Naive thymus-derived CD4-positive, alpha-beta T cell (primary cell): ENCODE measurements around the gene IL17A. TPM values are rescaled to one million over a fixed set of nuclear protein-coding genes. Genes with fewer than 3 reads are reported as not detected.

Experiments used
- ATAC-seq: fragments of 150-1000 bp; cut with Tn5 transposase; 2 replicates; pipeline ENCODE4 v1.10.0; 2021; ENCODE audit warnings: mild to moderate bottlenecking, moderate library complexity
- CTCF ChIA-PET: fragments of 350-600 bp; sonication (Branson Sonifier 250); formaldehyde crosslinking; loops from one replicate; lab custom pipeline; 2021; ENCODE audit warnings: antibody characterized with exemption; lab: Charles Lee
- POLR2A ChIA-PET: fragments of 350-600 bp; sonication (Branson Sonifier 250); formaldehyde crosslinking; loops from one replicate; lab custom pipeline; 2021; ENCODE audit warnings: antibody characterized with exemption, inconsistent platforms; lab: Charles Lee
- DNase-seq, 9 donors: peaks; one replicate each; pipeline versions ENCODE4 v3.0.0 to v3.0.0-alpha.2; 2020 to 2022; ENCODE audit warnings: mixed read lengths in 1 of 9
- H3K27ac ChIP-seq: one replicate; pipeline ENCODE4 v1.7.0; 2013; ENCODE audit warnings: mild to moderate bottlenecking, low read depth, low read length, moderate library complexity
- H3K27me3 ChIP-seq, 2 donors: one replicate each; pipeline ENCODE4 v1.7.0; 2013; ENCODE audit warnings: low read length in 2 of 2, mild to moderate bottlenecking in 2 of 2, moderate library complexity in 2 of 2; ENCODE audit not compliant: control insufficient read depth in 2 of 2, insufficient read depth in 2 of 2
- H3K36me3 ChIP-seq, 3 experiments: 1 replicate in 2 of 3; 2 replicates in 1 of 3; pipeline ENCODE4 v1.7.0; 2013; ENCODE audit warnings: low read length in 3 of 3, mild to moderate bottlenecking in 3 of 3, moderate library complexity in 1 of 3; ENCODE audit not compliant: insufficient read depth in 3 of 3, control insufficient read depth in 2 of 3
- H3K4me1 ChIP-seq, 2 donors: one replicate each; pipeline ENCODE4 v1.7.0; 2013; ENCODE audit warnings: low read length in 2 of 2, mild to moderate bottlenecking in 2 of 2, moderate library complexity in 1 of 2; ENCODE audit not compliant: control insufficient read depth in 2 of 2, insufficient read depth in 2 of 2
- H3K4me3 ChIP-seq: 2 replicates; pipeline ENCODE4 v1.7.0; 2013; ENCODE audit warnings: mild to moderate bottlenecking, low read length
- H3K9me3 ChIP-seq, 3 experiments: 1 replicate in 2 of 3; 2 replicates in 1 of 3; pipeline ENCODE4 v1.7.0; 2013; ENCODE audit warnings: low read length in 3 of 3; ENCODE audit not compliant: control insufficient read depth in 2 of 3
- H3K27ac Mint-ChIP-seq, 9 donors: one replicate each; pipeline ENCODE4 v1.8.0; 2020 to 2022; ENCODE audit warnings: mixed read lengths in 9 of 9, mild to moderate bottlenecking in 8 of 9, moderate library complexity in 5 of 9, inconsistent platforms in 2 of 9
- H3K27me3 Mint-ChIP-seq, 5 donors: one replicate each; pipeline ENCODE4 v1.8.0; 2021 to 2022; ENCODE audit warnings: mixed read lengths in 5 of 5, mild to moderate bottlenecking in 1 of 5
- H3K36me3 Mint-ChIP-seq, 5 donors: one replicate each; pipeline ENCODE4 v1.8.0; 2020 to 2022; ENCODE audit warnings: mixed read lengths in 5 of 5, mild to moderate bottlenecking in 3 of 5, inconsistent platforms in 1 of 5
- H3K4me1 Mint-ChIP-seq, 7 donors: one replicate each; pipeline ENCODE4 v1.8.0; 2020 to 2022; ENCODE audit warnings: mixed read lengths in 7 of 7, mild to moderate bottlenecking in 3 of 7, inconsistent platforms in 1 of 7
- H3K4me3 Mint-ChIP-seq, 10 donors: one replicate each; pipeline ENCODE4 v1.8.0; 2020 to 2022; ENCODE audit warnings: mild to moderate bottlenecking in 10 of 10, mixed read lengths in 10 of 10, moderate library complexity in 6 of 10, inconsistent platforms in 2 of 10
- H3K9me3 Mint-ChIP-seq, 11 donors: one replicate each; pipeline ENCODE4 v1.8.0; 2020 to 2022; ENCODE audit warnings: mixed read lengths in 11 of 11, mild to moderate bottlenecking in 4 of 11, inconsistent platforms in 1 of 11, moderate library complexity in 1 of 11
- intact Hi-C, 2 donors: fragments of 100-400 bp; cut with micrococcal nuclease; formaldehyde crosslinking; loops; one replicate each; pipeline ENCODE4 v1.15.1; 2023
- polyA plus RNA-seq, 2 donors: library from polyadenylated mRNA; unstranded; fragments of 300-500 nt; fragmentation: Illumina TruSeq; gene quantifications; one replicate each; pipeline ENCODE4 v1.2.3, GENCODE V29; 2021
- total RNA-seq, 6 experiments: library from RNA in 5 of 6; stranded (reverse) in 5 of 6; gene quantifications; 1 replicate in 5 of 6; 2 replicates in 1 of 6; pipeline ENCODE4 v1.2.3 and lab custom pipeline; 2021 to 2026

Gene IL17A
- total and polyA plus RNA-seq, 7 experiments from 2014 or later = not detected

DNA sequence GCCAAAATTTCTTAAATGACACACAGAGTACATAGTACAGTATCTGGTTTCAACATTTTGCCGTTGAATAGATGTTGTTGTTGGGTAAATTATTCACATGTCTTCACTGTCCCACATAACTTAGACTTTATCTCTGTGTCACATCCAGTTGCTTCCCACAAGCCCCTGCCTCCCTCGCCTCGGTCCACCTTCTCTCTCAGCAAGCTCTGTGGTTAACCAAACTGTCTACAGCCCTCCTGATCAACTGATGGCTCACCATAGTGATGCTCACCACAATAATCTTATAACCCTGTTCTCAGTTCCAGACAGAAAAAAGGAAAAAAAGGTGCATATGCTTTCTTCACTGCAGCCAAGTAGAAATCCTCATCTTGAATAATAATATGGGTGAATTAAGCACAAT, 35.1 kb downstream of the IL17A start:
- peaks cover 0 to 54% (median 3%) of the 10 kb centered on the region in 5 donors for H3K27me3 Mint-ChIP-seq
- POLR2A ChIA-PET = no interaction called here
- peaks cover 0 to 13% (median 6%) of the 10 kb centered on the region in 7 donors for H3K4me1 Mint-ChIP-seq
- H3K27me3 ChIP-seq = no peaks in the 10 kb centered on the region
- H3K36me3 ChIP-seq = no peaks in the 10 kb centered on the region
- no peaks in the 10 kb centered on the region for H3K9me3 Mint-ChIP-seq
- no peaks in the 10 kb centered on the region for H3K4me1 ChIP-seq
- no peak overlapping the region for H3K4me3 ChIP-seq
- intact Hi-C loops = no loop called here
- H3K36me3 Mint-ChIP-seq = no peaks in the 10 kb centered on the region
- CTCF ChIA-PET = no interaction called here
- no peak overlapping the region for H3K27ac Mint-ChIP-seq
- ATAC-seq (peak; percentile 20), DNase-seq (peak in 1 of 9 donors; percentile 48)
- no peak overlapping the region for H3K27ac ChIP-seq
- H3K4me3 Mint-ChIP-seq = peak overlapping the region in 1 of 10 donors; percentile 13
- H3K9me3 ChIP-seq = no peaks in the 10 kb centered on the region

DNA sequence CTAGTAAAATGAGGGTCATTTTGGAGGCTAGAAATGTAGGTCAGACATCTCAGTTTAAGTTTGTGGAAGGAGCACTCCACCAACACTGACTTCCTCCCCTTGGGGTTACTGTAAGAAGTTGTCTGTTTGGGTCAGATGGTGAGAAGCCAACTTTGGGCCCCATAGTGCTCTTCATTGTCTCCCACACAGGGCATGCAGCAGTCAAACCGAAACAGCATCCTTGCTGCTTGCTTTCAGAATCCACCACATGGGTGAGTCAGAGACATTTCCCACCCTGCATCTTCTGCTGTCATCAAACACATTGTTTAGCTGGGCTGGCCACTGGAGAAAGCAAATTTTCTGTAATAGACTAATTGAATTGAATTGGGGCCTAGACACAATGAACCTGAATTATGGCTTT, 41.3 kb downstream of the IL17A start:
- POLR2A ChIA-PET = no interaction called here

DNA sequence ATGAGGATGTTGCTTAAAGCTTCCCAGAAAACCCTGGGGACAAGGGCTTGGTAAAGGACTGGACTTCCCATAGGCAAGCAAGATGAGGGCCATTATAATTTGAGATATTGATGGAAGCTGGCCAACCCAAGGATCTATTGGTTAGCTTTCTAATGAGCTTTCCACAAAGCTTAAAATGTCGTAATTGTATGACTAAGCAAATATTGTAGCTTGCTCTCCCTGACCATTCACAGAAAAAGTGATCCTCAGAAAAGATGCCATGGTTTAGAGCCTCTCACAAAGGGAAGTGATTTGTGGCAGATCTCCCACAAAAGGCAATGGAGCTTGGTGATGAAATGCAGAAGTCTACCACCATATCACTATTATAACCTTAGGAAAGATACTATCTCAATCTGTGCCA, 44.5 kb downstream of the IL17A start:
- H3K27me3 ChIP-seq = peaks cover 0 to 4% of the 10 kb centered on the region in 2 donors
- no peak overlapping the region for H3K27ac ChIP-seq
- Mint-ChIP-seq H3K4me1 (peaks cover 0 to 43% (median 0%) of the 10 kb centered on the region in 7 donors), H3K4me3 (no peak overlapping the region), H3K27ac (no peak overlapping the region), H3K9me3 (no peaks in the 10 kb centered on the region), H3K27me3 (peaks cover under 1 to 53% (median 2%) of the 10 kb centered on the region in 5 donors), H3K36me3 (peaks cover 0 to 4% (median 0%) of the 10 kb centered on the region in 5 donors)
- intact Hi-C loops = no loop called here
- ChIA-PET POLR2A (no interaction called here), CTCF (no interaction called here)
- no peak overlapping the region for H3K4me3 ChIP-seq
- H3K9me3 ChIP-seq = no peaks in the 10 kb centered on the region
- ATAC-seq (no peak), DNase-seq (no peak)
- H3K4me1 ChIP-seq = peaks cover 0 to 4% of the 10 kb centered on the region in 2 donors
- H3K36me3 ChIP-seq = no peaks in the 10 kb centered on the region

More for the DNA sequence above, 41.3 kb downstream of the IL17A start:
- Mint-ChIP-seq H3K4me1 (peaks cover 0 to 42% (median 3%) of the 10 kb centered on the region in 7 donors), H3K9me3 (no peaks in the 10 kb centered on the region), H3K27ac (peak overlapping the region in 1 of 9 donors; percentile 60), H3K4me3 (peak overlapping the region in 1 of 10 donors; percentile 31), H3K27me3 (peaks cover 0 to 50% (median 3%) of the 10 kb centered on the region in 5 donors), H3K36me3 (peaks cover 0 to 4% (median 0%) of the 10 kb centered on the region in 5 donors)
- Histone ChIP-seq H3K9me3 (no peaks in the 10 kb centered on the region), H3K27ac (no peak overlapping the region), H3K4me1 (peaks cover 0 to 4% of the 10 kb centered on the region in 2 donors), H3K4me3 (no peak overlapping the region), H3K27me3 (peaks cover 0 to 4% of the 10 kb centered on the region in 2 donors), H3K36me3 (no peaks in the 10 kb centered on the region)
- DNase-seq = peak in 1 of 9 donors; percentile 68
- CTCF ChIA-PET = no interaction called here
- intact Hi-C loops = loop anchor here in 1 of 2 donors (2.0 to 5.0 kb wide), 2 partner anchors 65 to 165 kb away; no protein-coding TSS in a partner anchor
- ATAC-seq = no peak

DNA sequence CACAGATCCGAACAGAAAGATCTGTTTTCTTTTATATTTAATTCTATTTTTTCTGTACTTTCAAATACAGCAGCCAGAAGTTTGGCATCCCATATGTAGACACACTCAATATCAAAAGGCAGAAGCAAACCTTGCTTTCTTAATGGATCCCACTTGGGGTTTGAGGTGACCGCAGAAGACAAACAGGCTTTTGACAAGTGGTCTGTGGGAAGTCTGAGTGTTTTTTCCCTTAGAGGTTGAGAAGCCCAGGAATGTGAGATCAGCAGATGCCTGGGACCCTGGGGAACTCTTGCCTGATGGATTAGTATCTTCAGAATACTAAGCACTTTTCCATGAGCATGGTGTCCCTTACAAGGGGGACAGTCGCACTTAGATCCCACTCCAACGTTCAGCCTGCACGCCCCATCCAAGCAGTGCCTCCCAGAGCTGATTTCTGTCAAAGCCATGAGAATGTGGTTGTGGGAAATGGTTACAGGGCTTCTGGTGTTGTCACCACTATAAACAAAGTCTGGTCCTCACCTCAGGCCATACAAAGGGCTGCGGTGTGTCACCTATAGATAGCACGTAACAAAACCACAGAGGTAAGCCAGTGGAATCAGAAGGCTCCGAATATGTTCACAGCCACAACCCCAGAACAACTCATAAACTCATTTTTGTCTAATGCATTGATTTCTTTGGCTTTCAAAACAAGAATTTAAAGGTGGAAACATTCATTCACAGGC, 45.4 kb downstream of the IL17A start:
- POLR2A ChIA-PET = interaction anchor here (0.6 kb wide), 1 partner anchor 283 kb away, joined by 3 read pairs; no protein-coding TSS in a partner anchor
- no peak for ATAC-seq
- no peak overlapping the region for H3K27ac Mint-ChIP-seq

DNA sequence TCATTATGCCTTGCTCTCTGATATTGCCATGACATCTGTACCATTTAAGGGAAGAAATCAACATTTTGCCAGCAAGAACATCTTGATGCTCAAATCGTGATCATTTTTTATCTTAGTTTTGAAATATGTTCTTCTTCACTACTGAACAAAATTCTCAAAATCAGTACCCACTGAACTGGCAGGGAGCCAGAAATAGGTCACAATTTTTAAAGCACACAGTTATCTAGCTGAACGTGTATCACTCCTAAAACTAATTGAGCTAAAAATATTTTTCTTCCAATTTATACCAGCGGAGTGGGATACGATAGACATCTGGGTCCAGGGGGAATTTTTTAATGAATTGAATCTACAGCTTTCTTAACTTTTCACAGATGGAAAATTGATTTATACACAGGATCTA, 46.8 kb downstream of the IL17A start:
- no peak overlapping the region for H3K4me3 Mint-ChIP-seq
- H3K27ac ChIP-seq = no peak overlapping the region
- H3K27ac Mint-ChIP-seq = no peak overlapping the region
- CTCF ChIA-PET = no interaction called here
- H3K27me3 ChIP-seq = peaks cover 0 to 4% of the 10 kb centered on the region in 2 donors
- H3K4me1 Mint-ChIP-seq = peaks cover 0 to 31% (median 0%) of the 10 kb centered on the region in 7 donors
- H3K27me3 Mint-ChIP-seq = peaks cover 8 to 72% (median 11%) of the 10 kb centered on the region in 5 donors
- DNase-seq = no peak
- H3K36me3 Mint-ChIP-seq = peaks cover 0 to 4% (median 0%) of the 10 kb centered on the region in 5 donors
- H3K9me3 ChIP-seq = no peaks in the 10 kb centered on the region
- POLR2A ChIA-PET = no interaction called here
- no peaks in the 10 kb centered on the region for H3K9me3 Mint-ChIP-seq
- H3K4me3 ChIP-seq = no peak overlapping the region
- no peak for ATAC-seq
- no peaks in the 10 kb centered on the region for H3K36me3 ChIP-seq
- intact Hi-C loops = no loop called here
- peaks cover 0 to 4% of the 10 kb centered on the region in 2 donors for H3K4me1 ChIP-seq

More for the DNA sequence above, 45.4 kb downstream of the IL17A start:
- peaks cover 0 to 4% of the 10 kb centered on the region in 2 donors for H3K4me1 ChIP-seq
- no peaks in the 10 kb centered on the region for H3K36me3 ChIP-seq
- H3K4me3 ChIP-seq = no peak overlapping the region
- H3K27ac ChIP-seq = no peak overlapping the region
- Mint-ChIP-seq H3K4me3 (no peak overlapping the region), H3K9me3 (no peaks in the 10 kb centered on the region), H3K4me1 (peaks cover 0 to 43% (median 0%) of the 10 kb centered on the region in 7 donors), H3K27me3 (peaks cover 5 to 61% (median 8%) of the 10 kb centered on the region in 5 donors), H3K36me3 (peaks cover 0 to 4% (median 0%) of the 10 kb centered on the region in 5 donors)
- intact Hi-C loops = no loop called here
- peaks cover 0 to 4% of the 10 kb centered on the region in 2 donors for H3K27me3 ChIP-seq
- CTCF ChIA-PET = no interaction called here
- H3K9me3 ChIP-seq = no peaks in the 10 kb centered on the region
- DNase-seq = peak in 1 of 9 donors; percentile 46

DNA sequence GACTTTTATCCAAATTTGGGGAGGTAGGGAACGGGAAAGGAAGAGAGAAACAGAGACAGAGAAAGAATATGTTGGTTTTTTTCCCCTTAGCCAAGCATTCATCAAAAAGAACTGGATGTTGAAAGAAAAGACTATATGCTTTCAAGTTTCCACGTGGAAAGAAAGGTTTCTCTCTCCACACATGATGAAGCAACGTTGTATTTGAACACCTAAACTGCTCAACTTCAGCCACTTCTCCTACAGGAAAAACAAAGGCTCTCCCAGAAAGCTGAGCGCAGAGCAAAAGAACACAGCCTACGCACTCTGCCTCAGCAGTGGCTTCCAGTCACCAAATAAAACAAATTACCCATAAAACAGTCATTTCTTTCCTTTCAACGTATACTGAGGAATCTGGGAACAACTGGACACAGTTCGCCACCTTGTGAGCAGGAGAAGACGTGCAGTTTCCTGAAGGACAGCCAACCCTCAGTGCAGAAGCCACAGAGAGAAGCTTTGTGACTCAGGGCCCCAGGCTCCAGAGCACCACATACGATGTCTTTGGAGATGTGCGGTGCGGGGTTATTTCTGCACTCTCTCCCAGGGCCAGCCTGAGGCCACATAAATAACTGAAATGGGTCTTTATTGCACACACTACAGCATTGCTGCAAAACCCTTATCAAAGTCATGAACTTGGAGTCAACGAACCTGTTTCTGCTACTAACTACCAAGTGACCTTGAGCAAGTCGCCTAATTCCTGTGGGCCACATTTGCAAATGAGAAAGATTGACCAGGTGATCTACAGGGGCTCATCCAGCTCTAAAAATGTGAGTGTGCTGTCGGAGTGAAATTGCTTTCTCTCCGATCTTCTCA, 48.0 kb downstream of the IL17A start:
- DNase-seq = no peak
- peaks cover 0 to 4% (median 0%) of the 10 kb centered on the region in 5 donors for H3K36me3 Mint-ChIP-seq
- peaks cover 0 to 4% of the 10 kb centered on the region in 2 donors for H3K4me1 ChIP-seq
- no peaks in the 10 kb centered on the region for H3K9me3 Mint-ChIP-seq
- ATAC-seq = no peak
- no peak overlapping the region for H3K27ac ChIP-seq
- peaks cover 0 to 4% of the 10 kb centered on the region in 2 donors for H3K27me3 ChIP-seq
- H3K4me3 ChIP-seq = no peak overlapping the region
- CTCF ChIA-PET = no interaction called here
- no peaks in the 10 kb centered on the region for H3K9me3 ChIP-seq
- intact Hi-C loops = loop anchor here in 1 of 2 donors (1.0 kb wide), 2 partner anchors 21 to 71 kb away; no protein-coding TSS in a partner anchor
- POLR2A ChIA-PET = no interaction called here
- H3K27ac Mint-ChIP-seq = no peak overlapping the region
- no peaks in the 10 kb centered on the region for H3K36me3 ChIP-seq
- no peak overlapping the region for H3K4me3 Mint-ChIP-seq
- peaks cover 8 to 74% (median 11%) of the 10 kb centered on the region in 5 donors for H3K27me3 Mint-ChIP-seq
- peaks cover 0 to 25% (median 0%) of the 10 kb centered on the region in 7 donors for H3K4me1 Mint-ChIP-seq
